ENCODE measurements around the gene LAMA2. TPM values are rescaled to one million over a fixed set of nuclear protein-coding genes. Genes with fewer than 3 reads are reported as not detected.

Gene LAMA2
- total and polyA plus RNA-seq, 5 donors, result 28.7 to 176 (median 134) TPM

GRCh38 chr6:129282019-129282418, 399.1 kb downstream of the LAMA2 start:
- no peak overlapping the region for H3K27ac ChIP-seq (ENCODE audit: low read length)
- no peaks in the 10 kb centered on the region for H3K9me3 ChIP-seq (ENCODE audit: control insufficient read depth, low read length)
- DNase-seq (no peak), ATAC-seq (no peak)
- H3K4me1 ChIP-seq (ENCODE audit: control insufficient read depth, insufficient read depth, low read length), result peaks cover 9% of the 10 kb centered on the region
- no peaks in the 10 kb centered on the region for H3K27me3 ChIP-seq (ENCODE audit: control insufficient read depth, insufficient read depth)
- H3K4me3 ChIP-seq (ENCODE audit: low read length), result no peak overlapping the region
- intact Hi-C loops (cut with DNase I), result no loop called here

DNA sequence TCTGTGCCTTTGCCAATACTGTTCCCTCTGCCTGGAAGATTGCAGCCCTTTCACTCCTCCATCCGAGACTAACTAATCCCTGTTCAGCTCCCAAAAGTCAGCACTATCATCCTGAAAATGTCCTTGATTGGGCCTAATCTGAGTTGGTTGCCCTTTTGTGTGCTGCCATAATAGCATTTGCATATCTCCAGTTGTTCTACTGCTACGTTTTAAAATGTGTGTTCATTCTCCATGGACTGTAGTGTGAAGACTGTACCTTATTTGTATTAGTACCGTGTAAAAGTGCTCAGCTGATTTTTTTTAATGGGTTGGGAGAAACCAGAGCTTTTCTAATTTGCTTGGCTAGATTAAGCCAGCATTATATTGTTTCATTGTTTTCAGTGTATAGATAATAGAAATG, 401.3 kb downstream of the LAMA2 start:
- H3K27ac ChIP-seq (ENCODE audit: low read length), result no peak overlapping the region
- DNase-seq (no peak), ATAC-seq (peak; percentile 27 to 47)
- 56% methylated on average over 3 of the region's 3 CpGs for WGBS
- H3K4me3 ChIP-seq (ENCODE audit: low read length), result no peak overlapping the region
- no peaks in the 10 kb centered on the region for H3K27me3 ChIP-seq (ENCODE audit: control insufficient read depth, insufficient read depth)
- H3K4me1 ChIP-seq (ENCODE audit: control insufficient read depth, insufficient read depth, low read length), result peaks cover 9% of the 10 kb centered on the region
- no peaks in the 10 kb centered on the region for H3K9me3 ChIP-seq (ENCODE audit: control insufficient read depth, low read length)
- intact Hi-C loops (cut with DNase I), result no loop called here

- no peak overlapping the region for H3K27ac ChIP-seq (ENCODE audit: low read length)
- no peak overlapping the region for H3K4me3 ChIP-seq (ENCODE audit: low read length)
- DNase-seq (no peak), ATAC-seq (peak in 1 of 2 donors; percentile 11)
- H3K4me1 ChIP-seq (ENCODE audit: control insufficient read depth, insufficient read depth, low read length), result peaks cover 6% of the 10 kb centered on the region
- intact Hi-C loops (cut with DNase I), result no loop called here
- no peaks in the 10 kb centered on the region for H3K27me3 ChIP-seq (ENCODE audit: control insufficient read depth, insufficient read depth)
- 88% methylated on average over 7 of the region's 7 CpGs for WGBS
- H3K9me3 ChIP-seq (ENCODE audit: control insufficient read depth, low read length), result no peaks in the 10 kb centered on the region
Measured at GRCh38 chr6:129287231-129288177, 404.6 kb downstream of the LAMA2 start.

DNA sequence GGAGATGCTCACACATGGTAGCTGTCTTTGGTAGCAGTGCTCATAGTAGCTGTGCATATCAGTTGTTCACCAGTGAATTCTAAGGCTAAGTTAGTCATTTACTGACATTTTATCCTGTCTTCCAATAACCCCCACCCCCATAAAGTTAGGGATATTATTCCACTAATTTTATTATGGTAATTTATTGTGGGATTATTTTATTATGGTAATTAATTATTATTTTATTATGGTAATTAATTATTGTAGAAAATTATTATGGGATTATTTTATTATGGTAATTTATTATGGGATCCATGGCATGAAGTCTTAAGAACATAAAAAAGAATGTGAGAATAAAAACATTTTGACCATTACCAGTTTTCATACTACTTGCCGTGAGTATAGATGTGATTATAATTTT, 406.5 kb downstream of the LAMA2 start:
- H3K27me3 ChIP-seq (ENCODE audit: control insufficient read depth, insufficient read depth), result no peaks in the 10 kb centered on the region
- WGBS, result 97% methylated on average over 1 of the region's 1 CpG
- no peak overlapping the region for H3K27ac ChIP-seq (ENCODE audit: low read length)
- no peak overlapping the region for H3K4me3 ChIP-seq (ENCODE audit: low read length)
- no peak for ATAC-seq
- H3K4me1 ChIP-seq (ENCODE audit: control insufficient read depth, insufficient read depth, low read length), result no peaks in the 10 kb centered on the region
- no peaks in the 10 kb centered on the region for H3K9me3 ChIP-seq (ENCODE audit: control insufficient read depth, low read length)
- intact Hi-C loops (cut with DNase I), result no loop called here
- DNase-seq, result no peak

GRCh38 chr6:129292836-129293235, 409.9 kb downstream of the LAMA2 start:
- peak in 1 of 3 donors; percentile 42 for DNase-seq
- no peak for ATAC-seq
- Histone ChIP-seq H3K9me3 (ENCODE audit: control insufficient read depth, low read length) (no peaks in the 10 kb centered on the region), H3K27me3 (ENCODE audit: control insufficient read depth, insufficient read depth) (no peaks in the 10 kb centered on the region), H3K27ac (ENCODE audit: low read length) (no peak overlapping the region), H3K4me1 (ENCODE audit: control insufficient read depth, insufficient read depth, low read length) (no peaks in the 10 kb centered on the region), H3K4me3 (ENCODE audit: low read length) (no peak overlapping the region)
- intact Hi-C loops (cut with DNase I), result no loop called here
- 94% methylated on average over 15 of the region's 15 CpGs for WGBS

DNA sequence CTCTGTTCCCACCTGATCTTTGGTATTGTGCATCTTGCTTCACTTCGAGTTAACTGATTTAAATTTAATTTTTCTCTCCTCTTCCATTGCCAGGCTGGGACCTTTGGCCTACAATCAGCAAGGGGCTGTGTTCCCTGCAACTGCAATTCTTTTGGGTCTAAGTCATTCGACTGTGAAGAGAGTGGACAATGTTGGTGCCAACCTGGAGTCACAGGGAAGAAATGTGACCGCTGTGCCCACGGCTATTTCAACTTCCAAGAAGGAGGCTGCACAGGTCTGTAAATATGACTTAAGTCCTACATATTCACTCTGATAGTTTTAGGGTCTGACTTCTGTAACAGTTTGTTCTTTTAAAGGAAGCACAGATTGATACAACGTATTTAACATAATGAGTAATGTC, 414.7 kb downstream of the LAMA2 start:
- H3K4me1 ChIP-seq (ENCODE audit: control insufficient read depth, insufficient read depth, low read length), result no peaks in the 10 kb centered on the region
- DNase-seq (no peak), ATAC-seq (no peak)
- H3K27ac ChIP-seq (ENCODE audit: low read length), result no peak overlapping the region
- no peak overlapping the region for H3K4me3 ChIP-seq (ENCODE audit: low read length)
- intact Hi-C loops (cut with DNase I), result no loop called here
- H3K27me3 ChIP-seq (ENCODE audit: control insufficient read depth, insufficient read depth), result no peaks in the 10 kb centered on the region
- no peaks in the 10 kb centered on the region for H3K9me3 ChIP-seq (ENCODE audit: control insufficient read depth, low read length)
- WGBS, result 79% methylated on average over 5 of the region's 5 CpGs

DNA sequence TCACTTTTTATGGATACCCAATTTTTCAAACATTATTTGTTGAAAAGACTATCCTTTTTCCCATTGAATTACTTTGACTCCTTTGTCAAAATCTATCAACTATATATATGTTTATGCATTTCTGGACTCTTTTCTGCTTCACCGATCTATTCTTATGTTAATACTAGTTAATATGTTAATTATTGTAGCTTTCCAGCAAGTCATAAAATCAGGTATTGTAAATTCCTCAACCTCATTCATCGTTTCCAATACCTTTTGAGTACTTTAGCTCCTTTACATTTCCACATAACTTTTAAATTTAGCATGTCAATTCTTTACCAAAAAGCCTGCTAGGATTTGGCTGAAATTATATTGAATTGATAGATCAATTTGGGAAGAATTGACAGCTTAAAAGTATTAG, 419.7 kb downstream of the LAMA2 start:
- ATAC-seq, result no peak

GRCh38 chr6:129306826-129307225, 423.9 kb downstream of the LAMA2 start:
- Histone ChIP-seq H3K27me3 (ENCODE audit: control insufficient read depth, insufficient read depth) (no peaks in the 10 kb centered on the region), H3K27ac (ENCODE audit: low read length) (no peak overlapping the region), H3K4me3 (ENCODE audit: low read length) (no peak overlapping the region), H3K4me1 (ENCODE audit: control insufficient read depth, insufficient read depth, low read length) (no peaks in the 10 kb centered on the region), H3K9me3 (ENCODE audit: control insufficient read depth, low read length) (no peaks in the 10 kb centered on the region)
- DNase-seq (no peak), ATAC-seq (no peak)
- intact Hi-C loops (cut with DNase I), result no loop called here
- WGBS, result 87% methylated on average over 1 of the region's 1 CpG

More for the DNA sequence above, 419.7 kb downstream of the LAMA2 start:
- intact Hi-C loops (cut with DNase I), result no loop called here
- no peaks in the 10 kb centered on the region for H3K4me1 ChIP-seq (ENCODE audit: control insufficient read depth, insufficient read depth, low read length)
- H3K9me3 ChIP-seq (ENCODE audit: control insufficient read depth, low read length), result no peaks in the 10 kb centered on the region
- H3K4me3 ChIP-seq (ENCODE audit: low read length), result no peak overlapping the region
- H3K27ac ChIP-seq (ENCODE audit: low read length), result no peak overlapping the region
- 80% methylated on average over 2 of the region's 2 CpGs for WGBS
- no peaks in the 10 kb centered on the region for H3K27me3 ChIP-seq (ENCODE audit: control insufficient read depth, insufficient read depth)
- no peak for DNase-seq

DNA sequence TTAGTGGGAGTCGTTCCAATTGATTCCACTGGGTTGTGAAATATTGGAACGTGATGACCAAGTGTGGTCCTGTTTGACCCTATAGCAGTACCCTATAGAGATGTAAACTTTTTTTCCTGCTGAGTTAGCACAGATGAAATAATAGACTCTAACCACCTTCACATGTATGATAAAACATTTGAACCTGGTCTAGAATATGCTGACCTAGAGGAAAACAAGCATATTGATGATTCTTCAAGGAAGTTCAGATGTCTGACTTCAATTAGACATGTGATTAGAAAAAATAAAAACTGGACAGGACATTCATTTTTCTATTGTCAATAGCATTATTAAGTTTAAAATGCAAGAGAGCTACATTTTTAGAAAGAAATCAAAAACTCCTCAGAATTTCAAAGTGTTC, 424.9 kb downstream of the LAMA2 start:
- Histone ChIP-seq H3K27me3 (ENCODE audit: control insufficient read depth, insufficient read depth) (no peaks in the 10 kb centered on the region), H3K4me3 (ENCODE audit: low read length) (no peak overlapping the region), H3K4me1 (ENCODE audit: control insufficient read depth, insufficient read depth, low read length) (no peaks in the 10 kb centered on the region), H3K9me3 (ENCODE audit: control insufficient read depth, low read length) (no peaks in the 10 kb centered on the region), H3K27ac (ENCODE audit: low read length) (no peak overlapping the region)
- intact Hi-C loops (cut with DNase I), result no loop called here
- WGBS, result 78% methylated on average over 2 of the region's 2 CpGs
- no peak for ATAC-seq
- no peak for DNase-seq

GRCh38 chr6:129309154-129309553, 426.2 kb downstream of the LAMA2 start:
- WGBS, result 97% methylated on average over 1 of the region's 1 CpG

DNA sequence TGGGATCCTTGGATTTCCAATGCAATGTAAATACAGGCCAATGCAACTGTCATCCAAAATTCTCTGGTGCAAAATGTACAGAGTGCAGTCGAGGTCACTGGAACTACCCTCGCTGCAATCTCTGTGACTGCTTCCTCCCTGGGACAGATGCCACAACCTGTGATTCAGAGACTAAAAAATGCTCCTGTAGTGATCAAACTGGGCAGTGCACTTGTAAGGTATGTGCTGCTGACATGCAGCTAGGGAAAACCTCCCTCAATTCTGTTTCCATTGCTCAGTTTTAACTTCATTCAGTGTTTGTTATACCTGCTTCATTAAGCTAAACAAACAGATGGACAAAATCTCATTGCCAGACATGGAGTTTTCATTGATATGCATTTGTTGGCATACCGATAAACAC, 429.9 kb downstream of the LAMA2 start:
- Histone ChIP-seq H3K9me3 (ENCODE audit: control insufficient read depth, low read length) (no peaks in the 10 kb centered on the region), H3K4me3 (ENCODE audit: low read length) (no peak overlapping the region), H3K27ac (ENCODE audit: low read length) (no peak overlapping the region), H3K27me3 (ENCODE audit: control insufficient read depth, insufficient read depth) (no peaks in the 10 kb centered on the region), H3K4me1 (ENCODE audit: control insufficient read depth, insufficient read depth, low read length) (peaks cover 2% of the 10 kb centered on the region)
- DNase-seq (no peak), ATAC-seq (peak; percentile 67 to 71)
- intact Hi-C loops (cut with DNase I), result no loop called here
- 43% methylated on average over 3 of the region's 3 CpGs for WGBS

More at GRCh38 chr6:129309154-129309553, 426.2 kb downstream of the LAMA2 start:
- DNase-seq (no peak), ATAC-seq (no peak)
- no peak overlapping the region for H3K27ac ChIP-seq (ENCODE audit: low read length)
- H3K4me1 ChIP-seq (ENCODE audit: control insufficient read depth, insufficient read depth, low read length), result no peaks in the 10 kb centered on the region
- no peaks in the 10 kb centered on the region for H3K9me3 ChIP-seq (ENCODE audit: control insufficient read depth, low read length)
- H3K4me3 ChIP-seq (ENCODE audit: low read length), result no peak overlapping the region
- intact Hi-C loops (cut with DNase I), result no loop called here
- no peaks in the 10 kb centered on the region for H3K27me3 ChIP-seq (ENCODE audit: control insufficient read depth, insufficient read depth)

Data from right cardiac atrium (tissue), 5 donors.